ENCODE data around the gene ALOX5. TPM values are rescaled to one million over a fixed set of nuclear protein-coding genes. Genes with fewer than 3 reads are reported as not detected.

ALOX5 gene
- total and polyA plus RNA-seq, 4 donors, result 3.2 to 62.5 (median 16.0) TPM

GRCh38 chr10:45429790-45430189 lies 55.8 kb downstream of the ALOX5 start:
- ATAC-seq (ENCODE audit: low FRiP score) (no peak), DNase-seq (no peak)
- intact Hi-C loops (cut with DNase I), result no loop called here
- Histone ChIP-seq H3K4me3 (ENCODE audit: low read length in 2 of 2) (no peak overlapping the region), H3K27ac (ENCODE audit: low read depth in 1 of 2, low read length in 2 of 2) (no peak overlapping the region), H3K9me3 (ENCODE audit: control insufficient read depth, low read length) (no peaks in the 10 kb centered on the region), H3K27me3 (ENCODE audit: control insufficient read depth in 1 of 2, insufficient read depth in 2 of 2, low read length in 1 of 2) (no peaks in the 10 kb centered on the region), H3K36me3 (ENCODE audit: control insufficient read depth in 1 of 2, insufficient read depth in 2 of 2, low read length in 1 of 2) (no peaks in the 10 kb centered on the region), H3K4me1 (ENCODE audit: control insufficient read depth in 1 of 2, insufficient read depth in 2 of 2, low read length in 2 of 2) (no peaks in the 10 kb centered on the region)
- WGBS, 2 donors, result 91% methylated on average over 2 of the region's 2 CpGs

- H3K4me3 ChIP-seq (ENCODE audit: low read length in 2 of 2), result no peak overlapping the region
- DNase-seq (no peak), ATAC-seq (ENCODE audit: low FRiP score) (no peak)
- H3K27me3 ChIP-seq (ENCODE audit: control insufficient read depth in 1 of 2, insufficient read depth in 2 of 2, low read length in 1 of 2), result no peaks in the 10 kb centered on the region
- intact Hi-C loops (cut with DNase I), result no loop called here
- H3K9me3 ChIP-seq (ENCODE audit: control insufficient read depth, low read length), result no peaks in the 10 kb centered on the region
- H3K4me1 ChIP-seq (ENCODE audit: control insufficient read depth in 1 of 2, insufficient read depth in 2 of 2, low read length in 2 of 2), result no peaks in the 10 kb centered on the region
- no peak overlapping the region for H3K27ac ChIP-seq (ENCODE audit: low read depth in 1 of 2, low read length in 2 of 2)
- 59 to 60% methylated on average over 2 of the region's 2 CpGs for WGBS, 2 donors
- H3K36me3 ChIP-seq (ENCODE audit: control insufficient read depth in 1 of 2, insufficient read depth in 2 of 2, low read length in 1 of 2), result no peaks in the 10 kb centered on the region
These were observed 58.1 kb downstream of the ALOX5 start for GRCh38 chr10:45432113-45432512.

GRCh38 chr10:45432700-45433472 lies 58.9 kb downstream of the ALOX5 start:
- intact Hi-C loops (cut with DNase I), result no loop called here
- no peak for DNase-seq
- no peak overlapping the region for H3K27ac ChIP-seq (ENCODE audit: low read depth in 1 of 2, low read length in 2 of 2)
- no peaks in the 10 kb centered on the region for H3K9me3 ChIP-seq (ENCODE audit: control insufficient read depth, low read length)
- no peak for ATAC-seq (ENCODE audit: low FRiP score)
- H3K4me3 ChIP-seq (ENCODE audit: low read length in 2 of 2), result no peak overlapping the region
- H3K27me3 ChIP-seq (ENCODE audit: control insufficient read depth in 1 of 2, insufficient read depth in 2 of 2, low read length in 1 of 2), result no peaks in the 10 kb centered on the region
- WGBS, 2 donors, result 78 to 82% methylated on average over 15 of the region's 15 CpGs
- no peaks in the 10 kb centered on the region for H3K36me3 ChIP-seq (ENCODE audit: control insufficient read depth in 1 of 2, insufficient read depth in 2 of 2, low read length in 1 of 2)
- H3K4me1 ChIP-seq (ENCODE audit: control insufficient read depth in 1 of 2, insufficient read depth in 2 of 2, low read length in 2 of 2), result no peaks in the 10 kb centered on the region

GRCh38 chr10:45433716-45434469 lies 59.9 kb downstream of the ALOX5 start:
- ATAC-seq (ENCODE audit: low FRiP score) (no peak), DNase-seq (no peak)
- Histone ChIP-seq H3K27ac (ENCODE audit: low read depth in 1 of 2, low read length in 2 of 2) (no peak overlapping the region), H3K9me3 (ENCODE audit: control insufficient read depth, low read length) (no peaks in the 10 kb centered on the region), H3K4me1 (ENCODE audit: control insufficient read depth in 1 of 2, insufficient read depth in 2 of 2, low read length in 2 of 2) (no peaks in the 10 kb centered on the region), H3K27me3 (ENCODE audit: control insufficient read depth in 1 of 2, insufficient read depth in 2 of 2, low read length in 1 of 2) (no peaks in the 10 kb centered on the region), H3K4me3 (ENCODE audit: low read length in 2 of 2) (no peak overlapping the region), H3K36me3 (ENCODE audit: control insufficient read depth in 1 of 2, insufficient read depth in 2 of 2, low read length in 1 of 2) (no peaks in the 10 kb centered on the region)
- 80 to 85% methylated on average over 8 of the region's 8 CpGs for WGBS, 2 donors
- intact Hi-C loops (cut with DNase I), result no loop called here

GRCh38 chr10:45437587-45438465 lies 63.8 kb downstream of the ALOX5 start:
- DNase-seq (no peak), ATAC-seq (ENCODE audit: low FRiP score) (no peak)
- no peak overlapping the region for H3K4me3 ChIP-seq (ENCODE audit: low read length in 2 of 2)
- H3K4me1 ChIP-seq (ENCODE audit: control insufficient read depth in 1 of 2, insufficient read depth in 2 of 2, low read length in 2 of 2), result no peaks in the 10 kb centered on the region
- WGBS, 2 donors, result 79% methylated on average over 8 of the region's 8 CpGs
- intact Hi-C loops (cut with DNase I), result no loop called here
- no peaks in the 10 kb centered on the region for H3K36me3 ChIP-seq (ENCODE audit: control insufficient read depth in 1 of 2, insufficient read depth in 2 of 2, low read length in 1 of 2)
- no peak overlapping the region for H3K27ac ChIP-seq (ENCODE audit: low read depth in 1 of 2, low read length in 2 of 2)
- no peaks in the 10 kb centered on the region for H3K27me3 ChIP-seq (ENCODE audit: control insufficient read depth in 1 of 2, insufficient read depth in 2 of 2, low read length in 1 of 2)
- no peaks in the 10 kb centered on the region for H3K9me3 ChIP-seq (ENCODE audit: control insufficient read depth, low read length)

GRCh38 chr10:45438466-45439090 lies 64.6 kb downstream of the ALOX5 start:
- WGBS, 2 donors, result 53 to 55% methylated on average over 5 of the region's 5 CpGs
- Histone ChIP-seq H3K27me3 (ENCODE audit: control insufficient read depth in 1 of 2, insufficient read depth in 2 of 2, low read length in 1 of 2) (no peaks in the 10 kb centered on the region), H3K9me3 (ENCODE audit: control insufficient read depth, low read length) (no peaks in the 10 kb centered on the region), H3K36me3 (ENCODE audit: control insufficient read depth in 1 of 2, insufficient read depth in 2 of 2, low read length in 1 of 2) (no peaks in the 10 kb centered on the region), H3K4me1 (ENCODE audit: control insufficient read depth in 1 of 2, insufficient read depth in 2 of 2, low read length in 2 of 2) (no peaks in the 10 kb centered on the region), H3K4me3 (ENCODE audit: low read length in 2 of 2) (no peak overlapping the region), H3K27ac (ENCODE audit: low read depth in 1 of 2, low read length in 2 of 2) (no peak overlapping the region)
- intact Hi-C loops (cut with DNase I), result no loop called here
- no peak for ATAC-seq (ENCODE audit: low FRiP score)
- no peak for DNase-seq

GRCh38 chr10:45439365-45439764 lies 65.3 kb downstream of the ALOX5 start:
- ATAC-seq (ENCODE audit: low FRiP score), result no peak
- H3K4me1 ChIP-seq (ENCODE audit: control insufficient read depth in 1 of 2, insufficient read depth in 2 of 2, low read length in 2 of 2), result no peaks in the 10 kb centered on the region
- intact Hi-C loops (cut with DNase I), result no loop called here
- H3K4me3 ChIP-seq (ENCODE audit: low read length in 2 of 2), result no peak overlapping the region
- no peaks in the 10 kb centered on the region for H3K27me3 ChIP-seq (ENCODE audit: control insufficient read depth in 1 of 2, insufficient read depth in 2 of 2, low read length in 1 of 2)
- no peak for DNase-seq
- no peaks in the 10 kb centered on the region for H3K36me3 ChIP-seq (ENCODE audit: control insufficient read depth in 1 of 2, insufficient read depth in 2 of 2, low read length in 1 of 2)
- 72 to 75% methylated on average over 6 of the region's 6 CpGs for WGBS, 2 donors
- no peaks in the 10 kb centered on the region for H3K9me3 ChIP-seq (ENCODE audit: control insufficient read depth, low read length)
- no peak overlapping the region for H3K27ac ChIP-seq (ENCODE audit: low read depth in 1 of 2, low read length in 2 of 2)

- WGBS, 2 donors, result 57 to 59% methylated on average over 7 of the region's 7 CpGs
- Histone ChIP-seq H3K27me3 (ENCODE audit: control insufficient read depth in 1 of 2, insufficient read depth in 2 of 2, low read length in 1 of 2) (no peaks in the 10 kb centered on the region), H3K36me3 (ENCODE audit: control insufficient read depth in 1 of 2, insufficient read depth in 2 of 2, low read length in 1 of 2) (no peaks in the 10 kb centered on the region), H3K4me1 (ENCODE audit: control insufficient read depth in 1 of 2, insufficient read depth in 2 of 2, low read length in 2 of 2) (no peaks in the 10 kb centered on the region), H3K9me3 (ENCODE audit: control insufficient read depth, low read length) (no peaks in the 10 kb centered on the region), H3K27ac (ENCODE audit: low read depth in 1 of 2, low read length in 2 of 2) (no peak overlapping the region), H3K4me3 (ENCODE audit: low read length in 2 of 2) (no peak overlapping the region)
- no peak for ATAC-seq (ENCODE audit: low FRiP score)
- DNase-seq, result no peak
- intact Hi-C loops (cut with DNase I), result no loop called here
These were observed 65.9 kb downstream of the ALOX5 start for GRCh38 chr10:45439873-45440272.
